ENCODE data around the gene ADAM12. TPM values are rescaled to one million over a fixed set of nuclear protein-coding genes. Genes with fewer than 3 reads are reported as not detected.

Gene ADAM12
- total RNA-seq, 1 experiment from 2014 or later: not detected

DNA sequence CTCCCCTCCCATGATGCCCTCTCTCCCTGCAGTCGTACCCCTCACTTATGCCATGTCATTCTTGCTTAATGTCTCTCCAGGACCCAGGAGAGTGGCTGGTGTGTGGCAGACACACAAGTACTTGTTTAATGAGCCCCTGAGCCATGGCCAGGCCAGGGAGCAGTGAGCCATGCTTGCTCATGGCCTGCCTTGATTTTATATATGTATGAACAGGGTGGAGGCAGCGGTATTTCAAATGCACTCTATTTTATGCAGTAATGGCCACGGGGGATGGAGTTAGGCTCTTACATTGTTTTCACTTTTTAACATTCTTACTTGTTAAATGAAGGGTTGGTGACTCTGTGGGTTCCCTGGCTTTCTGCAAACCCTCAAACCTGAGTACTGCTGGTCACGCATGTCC, 347.2 kb downstream of the ADAM12 start:
- Histone ChIP-seq H3K27ac (ENCODE audit: low read depth, low read length) (no peak overlapping the region), H3K4me1 (ENCODE audit: control insufficient read depth in 1 of 2, insufficient read depth in 2 of 2, low read length in 2 of 2) (no peaks in the 10 kb centered on the region), H2AFZ (ENCODE audit: low read depth, low read length, poor library complexity, severe bottlenecking) (no peak overlapping the region), H3K9ac (ENCODE audit: low read length) (no peak overlapping the region), H3K9me2 (ENCODE audit: insufficient read depth) (no peaks in the 10 kb centered on the region), H3K36me3 (ENCODE audit: control insufficient read depth in 1 of 2, insufficient read depth in 2 of 2, low read length in 2 of 2) (no peaks in the 10 kb centered on the region), H3K79me2 (ENCODE audit: insufficient read depth, low read length) (no peaks in the 10 kb centered on the region), H4K20me1 (ENCODE audit: insufficient read depth) (no peaks in the 10 kb centered on the region), H3K9me3 (ENCODE audit: control insufficient read depth in 1 of 2, insufficient read depth in 1 of 2, low read depth in 1 of 2, low read length in 2 of 2) (no peaks in the 10 kb centered on the region), H3K4me2 (ENCODE audit: low read length) (no peak overlapping the region), H3K27me3 (ENCODE audit: insufficient read depth, low read length) (0 out of 2 replicates have a peak, but pooled peaks cover 6% of the 10 kb centered on the region), H3K4me3 (replicated peaks in 1 of 2; ENCODE audit: low read depth in 1 of 2, low read length in 2 of 2) (no peak overlapping the region)
- POLR2A ChIA-PET: no interaction called here
- intact Hi-C loops (cut with micrococcal nuclease): no loop called here
- DNase-seq (ENCODE audit: low read depth, low spot score) (no peak), ATAC-seq (no peak)
- CTCF ChIA-PET: no interaction called here
- no TSS peak for BruUV-seq (replicated peaks)
- RAD21 ChIA-PET (ENCODE audit: low non-redundant PET in 1 of 2, low total read pairs in 2 of 2, uncharacterized antibody in 2 of 2, unreplicated experiment in 2 of 2): no interaction called here
- TF ChIP-seq, protein P1, sequence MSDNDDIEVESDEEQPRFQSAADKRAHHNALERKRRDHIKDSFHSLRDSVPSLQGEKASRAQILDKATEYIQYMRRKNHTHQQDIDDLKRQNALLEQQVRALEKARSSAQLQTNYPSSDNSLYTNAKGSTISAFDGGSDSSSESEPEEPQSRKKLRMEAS (IDR thresholded peaks at IDR 0.05): no peak

DNA sequence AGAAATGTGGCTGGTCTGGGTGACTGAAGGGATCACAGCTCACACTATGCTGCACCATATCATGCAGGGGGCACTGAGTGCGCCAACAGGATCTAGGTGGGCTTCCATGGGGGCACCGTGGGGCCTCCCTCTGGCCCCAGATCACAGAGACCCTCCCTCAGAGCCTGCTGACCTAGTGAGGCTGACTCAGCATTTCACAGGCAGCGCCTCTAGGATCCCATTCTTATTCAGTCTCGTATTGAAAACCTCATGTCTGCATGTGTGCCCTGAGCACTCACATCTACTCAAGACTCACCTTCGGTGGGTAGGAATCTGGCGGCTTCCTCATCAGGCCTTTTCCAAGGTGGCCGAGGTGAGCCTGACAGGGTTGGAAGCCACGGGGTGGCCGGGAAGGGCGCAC, 350.3 kb downstream of the ADAM12 start:
- DNase-seq (ENCODE audit: low read depth, low spot score): no peak
- no peak overlapping the region for H3K4me2 ChIP-seq (ENCODE audit: low read length)
- no peaks in the 10 kb centered on the region for H3K36me3 ChIP-seq (ENCODE audit: control insufficient read depth in 1 of 2, insufficient read depth in 2 of 2, low read length in 2 of 2)
- peaks cover 8 to 11% of the 10 kb centered on the region in 2 experiments; a peak in 1 of 4 replicates for H3K9me3 ChIP-seq (ENCODE audit: control insufficient read depth in 1 of 2, insufficient read depth in 1 of 2, low read depth in 1 of 2, low read length in 2 of 2)
- TF ChIP-seq RAD21 (IDR thresholded peaks at IDR 0.05; ENCODE audit: low read depth): no peak
- TF ChIP-seq CBX3 (IDR thresholded peaks at IDR 0.05; ENCODE audit: low read depth): no peak
- no peak for TF ChIP-seq POLR2A (IDR thresholded peaks at IDR 0.05; ENCODE audit: borderline replicate concordance, extremely low read depth, insufficient read depth, insufficient read length)
- TF ChIP-seq SP1 (IDR thresholded peaks at IDR 0.05; ENCODE audit: low read depth): no peak
- TF ChIP-seq JUND (IDR thresholded peaks at IDR 0.05): no peak
- TF ChIP-seq FOSL1 (IDR thresholded peaks at IDR 0.05; ENCODE audit: low read depth): no peak
- TF ChIP-seq EZH2 (IDR thresholded peaks at IDR 0.05): no peak
- TF ChIP-seq ZNF274 (IDR thresholded peaks at IDR 0.05; ENCODE audit: low read depth, low read length): no peak
- TF ChIP-seq, protein P1 (IDR thresholded peaks at IDR 0.05): no peak
- no peak for TF ChIP-seq SRF (IDR thresholded peaks at IDR 0.05; ENCODE audit: low read depth)
- TF ChIP-seq, protein P2, sequence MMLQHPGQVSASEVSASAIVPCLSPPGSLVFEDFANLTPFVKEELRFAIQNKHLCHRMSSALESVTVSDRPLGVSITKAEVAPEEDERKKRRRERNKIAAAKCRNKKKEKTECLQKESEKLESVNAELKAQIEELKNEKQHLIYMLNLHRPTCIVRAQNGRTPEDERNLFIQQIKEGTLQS (IDR thresholded peaks at IDR 0.05): no peak
- TF ChIP-seq, protein P3, sequence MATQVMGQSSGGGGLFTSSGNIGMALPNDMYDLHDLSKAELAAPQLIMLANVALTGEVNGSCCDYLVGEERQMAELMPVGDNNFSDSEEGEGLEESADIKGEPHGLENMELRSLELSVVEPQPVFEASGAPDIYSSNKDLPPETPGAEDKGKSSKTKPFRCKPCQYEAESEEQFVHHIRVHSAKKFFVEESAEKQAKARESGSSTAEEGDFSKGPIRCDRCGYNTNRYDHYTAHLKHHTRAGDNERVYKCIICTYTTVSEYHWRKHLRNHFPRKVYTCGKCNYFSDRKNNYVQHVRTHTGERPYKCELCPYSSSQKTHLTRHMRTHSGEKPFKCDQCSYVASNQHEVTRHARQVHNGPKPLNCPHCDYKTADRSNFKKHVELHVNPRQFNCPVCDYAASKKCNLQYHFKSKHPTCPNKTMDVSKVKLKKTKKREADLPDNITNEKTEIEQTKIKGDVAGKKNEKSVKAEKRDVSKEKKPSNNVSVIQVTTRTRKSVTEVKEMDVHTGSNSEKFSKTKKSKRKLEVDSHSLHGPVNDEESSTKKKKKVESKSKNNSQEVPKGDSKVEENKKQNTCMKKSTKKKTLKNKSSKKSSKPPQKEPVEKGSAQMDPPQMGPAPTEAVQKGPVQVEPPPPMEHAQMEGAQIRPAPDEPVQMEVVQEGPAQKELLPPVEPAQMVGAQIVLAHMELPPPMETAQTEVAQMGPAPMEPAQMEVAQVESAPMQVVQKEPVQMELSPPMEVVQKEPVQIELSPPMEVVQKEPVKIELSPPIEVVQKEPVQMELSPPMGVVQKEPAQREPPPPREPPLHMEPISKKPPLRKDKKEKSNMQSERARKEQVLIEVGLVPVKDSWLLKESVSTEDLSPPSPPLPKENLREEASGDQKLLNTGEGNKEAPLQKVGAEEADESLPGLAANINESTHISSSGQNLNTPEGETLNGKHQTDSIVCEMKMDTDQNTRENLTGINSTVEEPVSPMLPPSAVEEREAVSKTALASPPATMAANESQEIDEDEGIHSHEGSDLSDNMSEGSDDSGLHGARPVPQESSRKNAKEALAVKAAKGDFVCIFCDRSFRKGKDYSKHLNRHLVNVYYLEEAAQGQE (IDR thresholded peaks at IDR 0.05; ENCODE audit: low read depth): no peak
- TF ChIP-seq CEBPB (IDR thresholded peaks at IDR 0.05; ENCODE audit: low read depth): no peak
- TF ChIP-seq ZFX (IDR thresholded peaks at IDR 0.05): no peak
- ATAC-seq: no peak
- BruUV-seq (replicated peaks): no TSS peak
- POLR2A ChIA-PET: no interaction called here
- H3K4me1 ChIP-seq (ENCODE audit: control insufficient read depth in 1 of 2, insufficient read depth in 2 of 2, low read length in 2 of 2): no peaks in the 10 kb centered on the region
- H2AFZ ChIP-seq (ENCODE audit: low read depth, low read length, poor library complexity, severe bottlenecking): no peak overlapping the region
- H4K20me1 ChIP-seq (ENCODE audit: insufficient read depth): no peaks in the 10 kb centered on the region
- no peak overlapping the region for H3K27ac ChIP-seq (ENCODE audit: low read depth, low read length)
- CTCF ChIA-PET: no interaction called here
- no peaks in the 10 kb centered on the region for H3K9me2 ChIP-seq (ENCODE audit: insufficient read depth)
- no peaks in the 10 kb centered on the region for H3K79me2 ChIP-seq (ENCODE audit: insufficient read depth, low read length)
- RAD21 ChIA-PET (ENCODE audit: low non-redundant PET in 1 of 2, low total read pairs in 2 of 2, uncharacterized antibody in 2 of 2, unreplicated experiment in 2 of 2): no interaction called here
- H3K9ac ChIP-seq (ENCODE audit: low read length): no peak overlapping the region
- 0 out of 2 replicates have a peak, but pooled peaks cover 6% of the 10 kb centered on the region for H3K27me3 ChIP-seq (ENCODE audit: insufficient read depth, low read length)
- no peak overlapping the region for H3K4me3 ChIP-seq (replicated peaks in 1 of 2; ENCODE audit: low read depth in 1 of 2, low read length in 2 of 2)
- intact Hi-C loops (cut with micrococcal nuclease): no loop called here
